HCT116 (cell line): ENCODE measurements around the gene GPR85. TPM values are rescaled to one million over a fixed set of nuclear protein-coding genes. Genes with fewer than 3 reads are reported as not detected.

ENCODE experiments used
- ATAC-seq: fragments of 200-7000 bp; cut with Tn5 transposase; 2 replicates; pipeline ENCODE4 v1.9.1; 2020; ENCODE audit warnings: mild to moderate bottlenecking, moderate library complexity
- BruUV-seq: library from RNA; stranded (reverse); fragments of 400-500 nt; replicated peaks from 2 replicates; lab custom pipeline; 2021; lab: Mats Ljungman, UMichigan
- CTCF ChIA-PET: fragments of 300-600 bp; sonication (Branson Sonifier 250); formaldehyde crosslinking; loops from one replicate; lab custom pipeline; 2021; ENCODE audit warnings: antibody characterized with exemption; lab: Charles Lee
- POLR2A ChIA-PET: fragments of 300-600, 350-600 bp; sonication (Branson Sonifier 250); formaldehyde crosslinking; loops from one replicate; lab custom pipeline; 2021; ENCODE audit warnings: antibody characterized with exemption; lab: Charles Lee
- RAD21 ChIA-PET, 2 experiments: fragments of 300-600 bp; sonication (Branson Sonifier 250); formaldehyde crosslinking; loops; one replicate each; lab custom pipeline; 2023; ENCODE audit warnings: low total read pairs in 2 of 2; ENCODE audit not compliant: uncharacterized antibody in 2 of 2, unreplicated experiment in 2 of 2, low non-redundant PET in 1 of 2; lab: Charles Lee
- DNase-seq: peaks from one replicate; pipeline ENCODE4 v3.0.0-alpha.2; 2010; ENCODE audit warnings: low read depth, low spot score
- H2AFZ ChIP-seq: fragments of 200-600 bp; shearing (Covaris generic), sonication (generic); 2 replicates; pipeline ENCODE4 v1.6.1; 2017; ENCODE audit warnings: low read depth, mixed run types, mixed read lengths, antibody characterized with exemption, low read length; ENCODE audit not compliant: poor library complexity, severe bottlenecking
- H3K27ac ChIP-seq: 2 replicates; pipeline ENCODE4 v1.5.1; 2012; ENCODE audit warnings: low read depth, low read length
- H3K27me3 ChIP-seq: fragments of 200-600 bp; sonication (generic); 2 replicates; pipeline ENCODE4 v1.6.1; 2016; ENCODE audit warnings: mixed run types, low read length, mixed read lengths; ENCODE audit not compliant: insufficient read depth
- H3K36me3 ChIP-seq, 2 experiments: fragments of 200-500 bp in 1 of 2; fragments of 200-600 bp in 1 of 2; sonication (Bioruptor generic) in 1 of 2; sonication (generic) in 1 of 2; 2 replicates each; pipeline versions ENCODE4 v1.5.1 to v1.6.1; 2014 to 2016; ENCODE audit warnings: low read length in 2 of 2, inconsistent platforms in 1 of 2, mixed read lengths in 1 of 2, mixed run types in 1 of 2; ENCODE audit not compliant: insufficient read depth in 2 of 2, control insufficient read depth in 1 of 2
- H3K4me1 ChIP-seq, 2 experiments: fragments of 200-600 bp in 1 of 2; sonication (generic) in 1 of 2; 2 replicates each; pipeline versions ENCODE4 v1.5.1 to v1.6.1; 2012 to 2017; ENCODE audit warnings: low read length in 2 of 2, inconsistent platforms in 1 of 2, mild to moderate bottlenecking in 1 of 2, mixed read lengths in 1 of 2, mixed run types in 1 of 2, moderate library complexity in 1 of 2; ENCODE audit not compliant: insufficient read depth in 2 of 2, control insufficient read depth in 1 of 2
- H3K4me2 ChIP-seq: fragments of 200-600 bp; sonication (generic); 2 replicates; pipeline ENCODE4 v1.6.1; 2017; ENCODE audit warnings: mixed run types, low read length, mixed read lengths
- H3K4me3 ChIP-seq, 2 experiments: fragments of 200-600 bp in 1 of 2; sonication (generic) in 1 of 2; replicated peaks in 1 of 2; 2 replicates each; pipeline ENCODE4 v1.5.1; 2011 to 2016; ENCODE audit warnings: low read length in 2 of 2, control low read depth in 1 of 2, low read depth in 1 of 2, mild to moderate bottlenecking in 1 of 2, mixed read lengths in 1 of 2, mixed run types in 1 of 2
- H3K79me2 ChIP-seq: fragments of 200-600 bp; sonication (generic); 2 replicates; pipeline ENCODE4 v1.6.1; 2017; ENCODE audit warnings: mild to moderate bottlenecking, mixed run types, low read length, moderate library complexity, mixed read lengths; ENCODE audit not compliant: insufficient read depth
- H3K9ac ChIP-seq: fragments of 200-600 bp; sonication (generic); 2 replicates; pipeline ENCODE4 v1.6.1; 2016; ENCODE audit warnings: low read length, mixed read lengths
- H3K9me2 ChIP-seq: fragments of 200-600 bp; sonication (generic), shearing (Covaris generic); 2 replicates; pipeline ENCODE4 v1.6.1; 2017; ENCODE audit warnings: mixed run types, mild to moderate bottlenecking, moderate library complexity; ENCODE audit not compliant: insufficient read depth
- H3K9me3 ChIP-seq, 2 experiments: fragments of 200-500 bp in 1 of 2; fragments of 200-600 bp in 1 of 2; sonication (Bioruptor generic) in 1 of 2; sonication (generic) in 1 of 2; 2 replicates each; pipeline ENCODE4 v1.6.1; 2014 to 2017; ENCODE audit warnings: low read length in 2 of 2, mixed read lengths in 2 of 2, inconsistent platforms in 1 of 2, low read depth in 1 of 2, mild to moderate bottlenecking in 1 of 2, mixed run types in 1 of 2, moderate library complexity in 1 of 2; ENCODE audit not compliant: control insufficient read depth in 1 of 2, insufficient read depth in 1 of 2
- H4K20me1 ChIP-seq: fragments of 200-600 bp; sonication (generic), shearing (Covaris generic); 2 replicates; pipeline ENCODE4 v1.6.1; 2017; ENCODE audit warnings: mixed run types, mild to moderate bottlenecking, moderate library complexity; ENCODE audit not compliant: insufficient read depth
- CBX3 ChIP-seq: IDR thresholded peaks from 2 replicates; pipeline ENCODE4 v1.6.1; 2012; ENCODE audit warnings: low read depth
- EGR1 ChIP-seq: IDR thresholded peaks from 2 replicates; pipeline ENCODE4 v1.6.1; 2012; ENCODE audit warnings: low read depth
- EZH2 ChIP-seq: fragments of 200-600 bp; sonication (generic); IDR thresholded peaks from 2 replicates; pipeline ENCODE4 v1.6.1; 2017; ENCODE audit warnings: antibody characterized with exemption, mixed run types
- EZH2phosphoT487 ChIP-seq: fragments of 200-600 bp; IDR thresholded peaks from 2 replicates; pipeline ENCODE4 v1.6.1; 2018; ENCODE audit warnings: antibody characterized with exemption, borderline replicate concordance
- POLR2AphosphoS5 ChIP-seq: IDR thresholded peaks from 2 replicates; pipeline ENCODE4 v1.6.1; 2011; ENCODE audit warnings: mild to moderate bottlenecking, low read depth, low read length, moderate library complexity
- RAD21 ChIP-seq: IDR thresholded peaks from 2 replicates; pipeline ENCODE4 v1.6.1; 2012; ENCODE audit warnings: low read depth, mild to moderate bottlenecking
- intact Hi-C: fragments of 100-400 bp; cut with micrococcal nuclease; formaldehyde crosslinking; loops from 2 replicates; pipeline ENCODE4 v1.10.0; 2022
- total RNA-seq: library from RNA; stranded (reverse); gene quantifications from one replicate; pipeline ENCODE4 v1.2.1, GENCODE V29; 2021; ENCODE audit not compliant: unreplicated experiment
- TF ChIP-seq, protein P1 (sequence below): IDR thresholded peaks from 2 replicates; pipeline ENCODE4 v1.6.1; 2012; ENCODE audit warnings: low read depth
- TF ChIP-seq, protein P2 (sequence below): IDR thresholded peaks from 2 replicates; pipeline ENCODE4 v1.6.1; 2012

The GPR85 gene
- total RNA-seq, 1 experiment from 2014 or later, result not detected

- ChIA-PET RAD21 (no interaction called here), CTCF (no interaction called here)
- no TSS peak for BruUV-seq
- H3K9me2 ChIP-seq, result no peaks in the 10 kb centered on the region
- TF ChIP-seq CBX3 (no peak), EGR1 (no peak), POLR2AphosphoS5 (no peak)
- TF ChIP-seq, protein P1, sequence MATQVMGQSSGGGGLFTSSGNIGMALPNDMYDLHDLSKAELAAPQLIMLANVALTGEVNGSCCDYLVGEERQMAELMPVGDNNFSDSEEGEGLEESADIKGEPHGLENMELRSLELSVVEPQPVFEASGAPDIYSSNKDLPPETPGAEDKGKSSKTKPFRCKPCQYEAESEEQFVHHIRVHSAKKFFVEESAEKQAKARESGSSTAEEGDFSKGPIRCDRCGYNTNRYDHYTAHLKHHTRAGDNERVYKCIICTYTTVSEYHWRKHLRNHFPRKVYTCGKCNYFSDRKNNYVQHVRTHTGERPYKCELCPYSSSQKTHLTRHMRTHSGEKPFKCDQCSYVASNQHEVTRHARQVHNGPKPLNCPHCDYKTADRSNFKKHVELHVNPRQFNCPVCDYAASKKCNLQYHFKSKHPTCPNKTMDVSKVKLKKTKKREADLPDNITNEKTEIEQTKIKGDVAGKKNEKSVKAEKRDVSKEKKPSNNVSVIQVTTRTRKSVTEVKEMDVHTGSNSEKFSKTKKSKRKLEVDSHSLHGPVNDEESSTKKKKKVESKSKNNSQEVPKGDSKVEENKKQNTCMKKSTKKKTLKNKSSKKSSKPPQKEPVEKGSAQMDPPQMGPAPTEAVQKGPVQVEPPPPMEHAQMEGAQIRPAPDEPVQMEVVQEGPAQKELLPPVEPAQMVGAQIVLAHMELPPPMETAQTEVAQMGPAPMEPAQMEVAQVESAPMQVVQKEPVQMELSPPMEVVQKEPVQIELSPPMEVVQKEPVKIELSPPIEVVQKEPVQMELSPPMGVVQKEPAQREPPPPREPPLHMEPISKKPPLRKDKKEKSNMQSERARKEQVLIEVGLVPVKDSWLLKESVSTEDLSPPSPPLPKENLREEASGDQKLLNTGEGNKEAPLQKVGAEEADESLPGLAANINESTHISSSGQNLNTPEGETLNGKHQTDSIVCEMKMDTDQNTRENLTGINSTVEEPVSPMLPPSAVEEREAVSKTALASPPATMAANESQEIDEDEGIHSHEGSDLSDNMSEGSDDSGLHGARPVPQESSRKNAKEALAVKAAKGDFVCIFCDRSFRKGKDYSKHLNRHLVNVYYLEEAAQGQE, result no peak
- TF ChIP-seq, all 23 proteins: peak for 0
- no peak overlapping the region for H3K9ac ChIP-seq
- no peaks in the 10 kb centered on the region for H3K36me3 ChIP-seq
- POLR2A ChIA-PET, result no interaction called here
- H2AFZ ChIP-seq, result no peak overlapping the region
- no peak for ATAC-seq
- DNase-seq, result no peak
- no peaks in the 10 kb centered on the region for H3K4me1 ChIP-seq
- no peaks in the 10 kb centered on the region for H4K20me1 ChIP-seq
- H3K27ac ChIP-seq, result no peak overlapping the region
- H3K79me2 ChIP-seq, result no peaks in the 10 kb centered on the region
- H3K27me3 ChIP-seq, result no peaks in the 10 kb centered on the region
- intact Hi-C loops, result no loop called here
- H3K9me3 ChIP-seq, result no peaks in the 10 kb centered on the region
- H3K4me3 ChIP-seq, result no peak overlapping the region
- H3K4me2 ChIP-seq, result no peak overlapping the region
Measured at GRCh38 chr7:113083132-113083815, 3.4 kb downstream of the GPR85 start.

DNA sequence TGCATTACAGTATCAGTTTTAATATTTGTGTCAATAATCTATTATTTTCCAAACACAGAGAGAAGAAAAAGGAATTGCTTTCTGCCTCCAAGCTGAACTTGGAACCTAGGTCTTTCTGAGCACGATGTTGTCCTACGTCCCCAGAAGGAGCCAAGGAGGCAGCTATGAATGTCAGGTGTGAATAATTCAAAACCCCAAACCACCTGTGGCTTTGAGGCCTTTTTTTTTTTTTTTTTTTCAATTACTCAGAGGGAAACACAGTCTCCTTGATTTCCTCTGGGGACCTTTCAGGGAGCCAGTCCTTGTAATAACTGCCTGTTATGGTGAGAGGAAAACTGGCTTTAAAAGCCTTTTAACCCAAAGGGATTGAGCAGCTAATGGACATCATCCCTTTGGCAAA, 8.3 kb downstream of the GPR85 start:
- CTCF ChIA-PET, result no interaction called here
- RAD21 ChIA-PET, result no interaction called here
- no peak for ATAC-seq

More for the DNA sequence above, 8.3 kb downstream of the GPR85 start:
- intact Hi-C loops, result no loop called here
- Histone ChIP-seq H3K27me3 (no peaks in the 10 kb centered on the region), H3K4me2 (no peak overlapping the region), H3K4me1 (no peaks in the 10 kb centered on the region), H4K20me1 (no peaks in the 10 kb centered on the region), H3K79me2 (no peaks in the 10 kb centered on the region), H3K9ac (no peak overlapping the region), H3K4me3 (no peak overlapping the region)
- POLR2A ChIA-PET, result no interaction called here
- DNase-seq, result no peak
- no TSS peak for BruUV-seq
- TF ChIP-seq, protein P2, sequence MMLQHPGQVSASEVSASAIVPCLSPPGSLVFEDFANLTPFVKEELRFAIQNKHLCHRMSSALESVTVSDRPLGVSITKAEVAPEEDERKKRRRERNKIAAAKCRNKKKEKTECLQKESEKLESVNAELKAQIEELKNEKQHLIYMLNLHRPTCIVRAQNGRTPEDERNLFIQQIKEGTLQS, result no peak
- TF ChIP-seq EZH2 (no peak), EZH2phosphoT487 (no peak), RAD21 (no peak), CBX3 (no peak)
- TF ChIP-seq, all 23 proteins: peak for 0
- H3K9me2 ChIP-seq, result no peaks in the 10 kb centered on the region
- H3K36me3 ChIP-seq, result no peaks in the 10 kb centered on the region
- no peak overlapping the region for H3K27ac ChIP-seq
- no peak overlapping the region for H2AFZ ChIP-seq
- H3K9me3 ChIP-seq, result no peaks in the 10 kb centered on the region
